Stimulated activated CD8-positive, alpha-beta memory T cell treated with anti-CD3 and anti-CD28 coated beads, Interleukin-7, amount 100 ng/mL, for 1 hour (primary cell): Measurements from ENCODE around the gene GAS6.
"Not testable (repeated sequence)": the region's sequence is repeated elsewhere in the genome, so short reads cannot be mapped to it uniquely, and the experiment has no call there.

Experiments
- DNase-seq, 2 donors: peaks; one replicate each; pipeline ENCODE4 v3.0.0-alpha.2; 2020; ENCODE audit warnings: low read depth in 2 of 2

GAS6 gene

DNA sequence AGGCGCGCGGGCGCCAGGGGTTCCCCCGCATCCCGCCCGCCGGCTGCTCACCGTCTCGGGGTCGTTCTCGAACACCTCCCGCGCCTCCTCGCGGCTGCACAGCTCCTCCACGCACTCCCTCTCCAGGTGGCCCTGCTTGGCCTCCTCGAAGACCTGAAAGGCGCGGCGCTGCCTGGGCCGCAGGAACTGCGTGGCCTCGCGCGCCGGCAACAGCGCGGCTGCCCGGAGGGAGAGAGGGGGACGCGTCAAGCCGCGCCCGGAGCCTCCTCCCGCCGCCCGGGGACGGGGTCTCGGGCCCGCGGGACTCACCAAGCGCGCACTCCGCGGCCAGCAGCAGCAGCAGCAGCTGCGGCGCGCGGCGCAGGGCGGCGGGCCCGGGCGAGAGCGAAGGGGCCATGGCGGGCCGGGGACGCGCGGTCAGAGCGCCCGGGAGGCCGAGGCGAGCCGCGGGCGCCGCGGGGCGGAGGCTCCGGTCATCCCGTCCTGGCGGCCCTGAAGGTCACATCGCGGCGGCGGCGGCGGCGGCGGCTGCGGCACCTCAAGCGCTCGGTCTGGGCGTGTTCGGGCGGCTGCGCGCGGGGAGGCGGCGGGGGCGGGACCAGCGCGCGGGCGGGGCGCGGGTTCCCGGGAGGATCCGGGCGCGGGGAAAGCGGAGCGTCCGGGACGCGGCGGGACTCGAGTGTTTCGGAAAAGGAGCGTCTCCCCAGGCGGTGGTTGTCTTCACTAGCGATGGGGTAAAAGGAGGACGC is at the start of gene GAS6:
TSS of gene GAS6 (minus strand) at position 553 of the 749 bp plus-strand sequence. CDS start at position 397, 156 bp downstream.
- no peak for DNase-seq

DNA sequence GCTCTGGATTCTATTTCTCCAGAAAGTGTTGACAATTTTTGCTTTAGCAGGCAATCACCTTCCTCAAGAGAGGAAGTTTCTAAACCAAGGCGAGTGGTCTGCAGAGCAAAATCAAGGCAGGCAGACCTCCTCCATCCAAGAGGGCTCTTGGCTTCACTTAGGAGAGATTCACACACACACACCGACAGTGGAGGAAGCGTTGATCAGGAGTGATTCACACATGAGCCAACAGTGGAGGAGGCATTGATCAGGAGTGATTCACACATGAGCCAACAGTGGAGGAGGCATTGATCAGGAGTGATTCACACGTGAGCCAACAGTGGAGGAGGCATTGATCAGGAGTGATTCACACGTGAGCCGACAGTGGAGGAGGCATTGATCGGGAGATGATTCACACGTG is 49.5 kb upstream of the GAS6 start:
- not testable (repeated sequence) for DNase-seq

DNA sequence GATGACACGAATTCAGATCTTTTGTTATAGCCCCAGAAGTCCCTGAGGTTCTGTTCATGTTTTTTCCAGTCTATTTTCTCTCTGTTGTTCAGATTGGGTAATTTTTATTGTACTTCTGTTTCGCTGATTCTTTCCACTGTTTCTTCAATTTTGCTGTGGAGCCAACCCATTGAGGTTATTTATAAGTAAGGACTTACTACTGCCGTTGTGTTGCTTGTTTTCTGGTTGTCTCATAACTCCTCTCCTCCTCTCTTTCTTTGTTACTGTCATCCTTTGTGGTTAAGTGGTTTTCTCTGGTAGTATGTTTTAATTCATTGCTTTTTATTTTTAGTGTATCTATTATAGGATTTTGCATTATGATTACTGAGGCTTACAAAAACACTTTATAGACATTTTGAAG is 48.7 kb upstream of the GAS6 start:
- no peak for DNase-seq

DNA sequence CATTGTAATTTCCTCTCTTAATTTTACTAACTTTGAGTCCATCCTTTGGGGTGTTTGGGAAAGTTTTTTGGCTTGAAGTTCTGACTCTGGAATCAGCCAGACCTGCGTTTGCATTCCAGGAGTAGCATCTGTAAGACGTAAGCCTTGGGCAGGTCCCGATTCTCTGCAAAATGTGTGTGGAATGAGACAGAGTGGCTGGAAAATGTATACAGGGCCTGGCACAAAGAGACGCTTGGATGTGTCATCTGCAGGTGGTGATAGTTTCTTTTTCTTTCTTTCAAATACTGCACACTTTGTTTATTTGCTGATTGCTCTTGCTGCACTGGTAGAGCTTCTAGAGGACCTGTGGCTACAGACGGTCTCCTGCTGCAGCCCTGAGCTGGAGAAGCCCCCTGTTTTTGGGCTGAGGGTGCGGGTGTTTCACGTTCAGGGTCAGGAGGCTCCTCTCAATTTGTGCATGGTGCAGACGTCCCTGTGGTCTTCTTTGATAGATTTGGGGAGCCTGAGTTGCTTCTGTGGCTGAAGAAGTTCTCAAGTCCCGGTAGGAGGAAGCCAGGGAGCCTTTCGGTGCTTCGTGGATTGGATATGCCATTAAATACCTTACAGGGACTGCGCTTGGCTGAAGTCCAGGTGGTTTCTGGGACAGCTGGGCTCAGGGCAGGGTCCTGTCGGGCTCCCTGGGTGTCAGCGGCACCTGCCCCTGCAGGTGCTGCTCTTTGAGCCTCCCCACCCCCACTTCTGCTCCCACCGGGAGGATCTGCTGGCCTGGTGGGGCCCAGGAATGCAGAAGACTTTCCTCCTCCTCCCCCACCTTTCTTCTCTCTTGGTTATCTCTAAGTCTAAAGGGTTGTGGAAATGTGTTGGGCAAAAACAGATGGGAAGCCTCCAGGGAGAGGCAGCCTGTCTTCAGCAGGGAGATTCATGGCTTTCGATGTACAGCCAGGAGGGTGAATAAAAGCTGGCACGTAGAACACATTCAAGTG is 44.0 kb upstream of the GAS6 start:
- DNase-seq, result no peak

DNA sequence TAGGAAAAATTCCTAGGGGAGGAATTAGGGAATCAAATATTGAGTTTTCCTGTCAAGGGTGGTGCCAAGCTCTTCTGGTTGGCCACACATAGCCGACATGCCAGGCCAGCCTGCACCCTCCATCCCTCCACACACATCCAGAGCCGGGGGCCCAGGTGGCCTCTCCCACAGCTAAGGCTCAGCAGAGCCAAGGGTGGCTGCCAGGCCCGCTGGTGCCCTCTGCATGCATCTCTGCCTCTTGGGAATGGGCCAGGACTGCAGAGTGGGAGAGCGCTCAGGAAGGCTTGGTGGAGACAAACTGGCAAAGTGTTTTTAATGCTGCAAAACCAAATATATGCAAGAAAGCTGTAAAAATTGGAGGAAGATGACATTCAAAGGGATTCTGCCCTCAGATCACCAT is 42.7 kb upstream of the GAS6 start:
- DNase-seq, result no peak

DNA sequence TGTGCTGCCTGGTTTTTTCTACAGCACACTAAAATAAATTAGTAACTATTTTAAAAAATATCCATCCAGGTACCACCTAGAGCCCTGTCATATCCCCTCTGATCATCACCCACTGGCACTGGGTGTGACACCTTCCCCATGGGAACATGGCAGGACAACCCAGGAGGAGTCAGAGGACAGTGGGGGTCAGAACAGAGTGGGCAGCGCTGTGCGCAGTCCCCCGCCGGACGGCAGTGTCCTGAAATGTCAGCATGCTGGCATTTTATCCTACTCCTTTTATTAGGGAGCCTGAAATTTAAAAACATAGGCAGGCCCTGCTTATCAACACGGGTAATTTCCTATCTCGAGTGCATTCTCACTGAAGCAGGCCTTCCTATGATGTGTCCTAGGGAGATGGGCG is 42.1 kb upstream of the GAS6 start:
- no peak for DNase-seq

DNA sequence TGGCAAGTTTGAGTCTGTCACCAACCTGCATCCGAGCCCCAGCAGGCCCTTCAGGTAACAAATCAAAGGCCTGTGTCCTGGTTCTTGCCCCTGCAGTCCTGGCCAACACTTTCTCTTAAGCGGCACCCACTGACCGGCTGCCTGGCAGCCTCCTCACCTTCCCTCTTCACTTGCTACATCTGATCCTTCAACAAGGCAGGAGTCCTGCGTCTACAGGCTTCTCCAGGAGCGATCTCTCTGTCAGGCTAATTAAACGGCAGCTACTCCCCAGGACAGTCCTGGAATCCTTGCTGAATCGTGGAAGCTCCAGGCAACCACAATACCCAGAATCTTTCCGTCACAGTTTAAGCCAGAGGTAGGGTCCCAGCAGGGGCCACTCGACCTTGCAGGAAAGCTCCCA is 41.1 kb upstream of the GAS6 start:
- no peak for DNase-seq

DNA sequence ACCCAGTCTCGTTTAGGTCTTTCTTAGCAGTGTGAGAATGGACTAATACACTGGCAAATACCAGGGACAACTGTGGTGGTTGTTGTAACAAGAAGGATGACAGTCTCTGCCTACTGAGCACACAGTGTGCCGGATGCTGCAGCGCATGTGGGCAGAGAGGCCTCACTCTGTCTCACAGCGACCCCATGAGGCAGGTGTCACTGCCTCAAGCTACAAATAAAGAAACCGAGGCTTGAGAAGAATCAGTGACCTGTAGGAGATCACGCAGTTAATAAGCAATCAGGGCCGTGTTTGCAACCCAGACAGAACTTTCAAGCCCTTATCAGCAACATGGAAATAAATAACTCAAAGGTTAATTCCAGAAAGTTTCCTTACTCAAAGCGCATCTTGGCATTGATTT is 40.5 kb upstream of the GAS6 start:
- no peak for DNase-seq

DNA sequence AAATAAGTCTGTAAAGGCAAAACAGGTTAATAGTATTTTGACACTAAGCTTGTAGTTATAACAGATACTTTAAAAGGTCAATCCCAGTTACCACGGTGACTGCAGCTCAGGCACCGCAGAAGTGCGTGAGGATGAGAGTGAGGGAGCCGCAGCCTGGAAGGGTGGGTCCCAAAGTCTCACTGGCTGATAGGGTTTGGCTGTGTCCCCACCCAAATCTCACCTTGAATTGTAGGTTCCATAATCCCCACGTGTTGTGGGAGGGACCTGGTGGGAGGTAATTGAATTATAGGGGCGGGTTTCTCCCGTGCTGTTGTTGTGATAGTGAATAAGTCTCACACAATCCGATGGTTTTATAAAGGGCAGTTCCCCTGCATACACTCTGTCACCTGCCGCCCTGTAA is 40.0 kb upstream of the GAS6 start:
- no peak for DNase-seq

DNA sequence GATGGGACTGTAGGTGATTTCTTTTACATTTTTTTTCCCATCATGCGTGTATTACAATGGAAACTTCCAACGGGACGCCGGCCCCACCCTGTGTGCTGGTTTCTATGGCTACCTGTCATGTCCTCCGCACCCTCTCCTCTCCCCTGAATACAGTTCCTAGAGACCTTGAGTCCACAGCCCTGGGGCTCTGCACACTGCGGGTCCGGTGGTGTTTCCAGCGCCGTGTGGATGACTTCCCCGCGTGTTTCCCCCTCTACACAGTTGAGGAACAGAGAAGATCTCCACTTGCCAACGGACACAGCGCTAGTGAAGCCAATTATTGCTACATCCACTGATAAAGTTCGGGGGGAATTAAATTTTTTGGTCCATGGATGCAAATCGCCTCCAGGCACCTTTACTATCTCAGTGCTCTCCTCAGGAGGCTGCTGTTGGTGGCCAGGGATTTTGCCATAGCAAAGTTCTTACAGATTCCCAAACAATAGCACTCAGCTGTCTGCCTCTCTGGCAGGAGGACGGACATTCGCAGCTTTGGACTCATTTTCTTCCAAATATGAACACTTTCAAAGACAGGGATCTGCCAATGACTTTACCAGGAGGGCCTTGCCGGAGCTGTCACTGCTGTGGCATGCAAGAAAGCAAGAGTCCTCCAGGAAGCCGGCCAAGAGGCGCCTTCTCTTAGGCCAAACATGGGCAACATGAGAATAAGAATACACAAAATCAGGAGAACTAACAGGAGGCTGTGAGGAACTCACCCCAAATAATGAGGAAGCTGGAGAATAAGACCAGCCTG is 39.3 kb upstream of the GAS6 start:
- DNase-seq, result no peak

DNA sequence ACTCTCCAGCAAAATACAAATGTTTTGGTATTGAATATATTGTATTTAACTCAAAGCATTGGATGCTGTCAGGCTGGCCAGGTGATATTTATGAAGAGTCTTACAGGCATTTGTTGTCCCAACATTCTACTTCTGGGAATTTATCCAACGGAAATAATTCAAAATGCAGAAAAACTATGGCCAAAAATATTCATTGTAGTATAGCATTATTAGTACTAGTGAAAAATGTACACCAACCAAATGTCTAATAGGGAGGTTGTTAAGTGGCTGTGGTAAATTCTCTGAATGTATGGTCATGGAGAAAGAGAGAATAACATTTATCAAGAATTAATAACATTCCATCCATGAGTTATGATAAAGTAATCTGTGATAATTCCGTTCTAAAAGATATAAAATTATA is 38.6 kb upstream of the GAS6 start:
- DNase-seq, result no peak

DNA sequence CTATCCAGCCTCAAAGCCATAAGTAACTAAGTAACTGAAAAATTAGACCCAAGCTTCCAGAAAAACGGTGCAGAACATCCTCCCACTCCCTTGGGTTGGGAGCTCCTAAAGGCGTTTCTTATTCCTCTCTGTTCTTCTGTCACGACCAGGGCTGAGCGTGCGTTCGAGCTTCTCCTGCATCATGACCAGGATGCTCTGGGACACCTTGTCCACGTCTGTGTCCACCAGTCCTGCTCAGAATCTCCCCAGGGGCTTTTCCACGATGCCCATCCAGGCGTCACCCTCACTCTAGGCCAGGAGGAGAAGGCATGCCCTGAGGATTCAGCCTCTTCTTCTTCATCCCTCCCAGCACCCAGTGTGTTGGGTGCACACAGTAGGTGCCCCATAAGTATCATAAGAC is 37.8 kb upstream of the GAS6 start:
- DNase-seq, result no peak

DNA sequence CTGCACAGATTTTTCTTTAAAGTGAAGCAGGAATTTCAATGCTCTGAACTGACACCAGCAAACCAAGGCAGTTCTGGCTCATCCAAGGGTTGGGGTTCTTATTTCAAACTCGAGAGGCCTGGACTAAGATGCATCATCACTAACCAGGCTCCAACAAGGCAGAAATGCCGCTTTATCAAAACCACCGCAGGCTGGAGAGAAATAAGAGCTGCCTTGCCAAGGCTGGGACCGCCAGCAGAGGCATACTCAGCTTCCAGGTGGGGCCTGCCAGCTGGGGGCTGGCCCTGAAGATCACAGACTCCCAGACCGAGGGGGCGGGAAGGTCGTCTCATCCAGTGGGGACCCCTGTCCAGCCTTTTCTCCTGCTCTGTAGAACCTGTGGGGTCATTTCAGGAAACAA is 37.4 kb upstream of the GAS6 start:
- no peak for DNase-seq

DNA sequence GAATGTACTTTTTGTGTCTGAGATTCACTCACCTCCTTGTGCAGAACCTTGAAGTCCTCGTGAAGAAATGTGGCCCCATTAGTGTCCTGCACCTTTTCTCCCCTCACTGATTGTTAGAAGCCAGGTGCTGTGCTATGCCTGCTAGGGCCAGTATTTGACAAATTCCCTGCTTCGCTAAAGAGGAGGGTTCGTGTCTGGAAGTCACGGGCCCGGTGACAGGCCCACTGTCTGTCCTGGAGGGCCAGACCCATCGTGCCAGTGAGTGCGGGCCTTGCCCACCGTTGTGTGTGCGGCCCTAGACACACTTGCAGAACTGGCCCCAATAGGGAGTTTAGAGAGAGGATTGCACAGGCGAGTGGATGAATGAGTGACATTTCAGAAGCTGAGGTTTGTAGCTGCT is 36.8 kb upstream of the GAS6 start:
- DNase-seq, result no peak

DNA sequence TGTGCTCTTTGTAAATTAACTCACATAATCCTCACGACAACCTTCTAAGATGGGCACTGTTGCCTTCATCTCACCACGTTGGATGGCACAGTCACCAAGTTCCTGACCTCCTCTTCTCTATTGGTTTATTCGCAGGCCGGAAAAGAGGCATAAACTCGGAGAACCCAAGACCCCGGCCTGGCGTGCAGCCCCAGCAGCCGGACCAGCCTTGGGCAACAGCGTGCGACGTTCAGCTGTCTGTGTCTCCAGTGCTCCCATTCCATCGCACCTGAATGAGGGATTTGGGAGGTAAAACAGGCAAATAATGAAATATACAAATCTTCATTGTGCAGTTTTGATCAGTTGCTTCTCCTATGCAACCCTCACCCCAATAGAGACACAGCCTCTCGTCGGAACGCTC is 34.5 kb upstream of the GAS6 start:
- no peak for DNase-seq

DNA sequence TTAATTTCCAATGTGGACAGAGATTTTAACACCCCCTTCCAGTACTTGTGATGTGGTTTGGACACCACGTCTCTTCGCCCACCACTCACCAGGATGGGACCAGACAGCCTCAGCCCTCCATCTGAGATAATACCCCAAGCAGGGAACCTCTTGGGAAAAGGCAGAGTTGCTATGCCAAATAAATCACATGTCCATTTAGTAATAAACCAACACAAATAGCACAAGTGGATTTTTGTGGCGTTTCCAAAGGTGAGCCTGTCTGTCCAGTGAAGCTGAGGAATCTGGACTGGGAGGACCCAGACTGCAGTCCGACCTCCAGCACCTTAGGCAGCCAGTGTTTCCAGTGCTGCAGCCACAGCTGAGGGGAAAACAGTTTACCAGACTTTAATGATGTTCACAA is 34.1 kb upstream of the GAS6 start:
- DNase-seq, result no peak

DNA sequence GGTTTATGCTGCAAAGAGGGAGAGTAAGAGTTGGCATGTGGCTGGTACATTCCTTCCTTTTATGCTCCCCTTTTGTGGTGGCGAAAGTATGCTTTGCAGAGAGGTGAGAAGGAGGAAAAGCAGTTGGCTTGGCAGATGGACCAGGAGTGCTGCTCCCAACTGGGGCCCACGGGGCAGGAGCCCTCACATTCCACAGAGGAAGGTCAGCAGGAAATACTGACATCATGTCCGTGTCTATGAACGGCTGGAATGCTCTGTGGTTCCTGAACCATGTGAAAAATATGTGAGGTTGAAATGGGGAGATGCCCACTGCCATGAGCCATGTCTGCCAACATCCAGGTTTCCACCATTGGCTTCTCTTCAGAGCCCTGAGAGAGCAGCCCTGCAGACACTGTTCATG is 33.3 kb upstream of the GAS6 start:
- no peak for DNase-seq

DNA sequence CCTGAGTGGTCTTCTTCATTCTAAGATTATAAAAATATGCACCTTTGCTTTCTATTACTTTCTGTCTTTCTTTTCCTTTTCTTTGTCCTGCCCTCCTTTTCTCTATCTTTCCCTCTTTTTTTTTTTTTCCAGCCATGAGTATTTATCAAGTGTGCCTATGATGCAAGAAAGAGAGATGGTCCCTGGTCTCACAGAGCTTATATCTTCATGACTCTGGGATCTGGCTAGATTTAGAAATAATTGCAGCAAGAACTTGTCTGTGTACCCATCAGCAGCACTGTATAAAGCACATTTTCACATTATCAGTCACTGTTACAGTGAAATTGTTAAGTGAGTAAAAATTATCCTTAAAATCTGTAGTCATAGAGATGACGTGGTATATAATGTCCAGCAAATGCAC is 31.6 kb upstream of the GAS6 start:
- no peak for DNase-seq

DNA sequence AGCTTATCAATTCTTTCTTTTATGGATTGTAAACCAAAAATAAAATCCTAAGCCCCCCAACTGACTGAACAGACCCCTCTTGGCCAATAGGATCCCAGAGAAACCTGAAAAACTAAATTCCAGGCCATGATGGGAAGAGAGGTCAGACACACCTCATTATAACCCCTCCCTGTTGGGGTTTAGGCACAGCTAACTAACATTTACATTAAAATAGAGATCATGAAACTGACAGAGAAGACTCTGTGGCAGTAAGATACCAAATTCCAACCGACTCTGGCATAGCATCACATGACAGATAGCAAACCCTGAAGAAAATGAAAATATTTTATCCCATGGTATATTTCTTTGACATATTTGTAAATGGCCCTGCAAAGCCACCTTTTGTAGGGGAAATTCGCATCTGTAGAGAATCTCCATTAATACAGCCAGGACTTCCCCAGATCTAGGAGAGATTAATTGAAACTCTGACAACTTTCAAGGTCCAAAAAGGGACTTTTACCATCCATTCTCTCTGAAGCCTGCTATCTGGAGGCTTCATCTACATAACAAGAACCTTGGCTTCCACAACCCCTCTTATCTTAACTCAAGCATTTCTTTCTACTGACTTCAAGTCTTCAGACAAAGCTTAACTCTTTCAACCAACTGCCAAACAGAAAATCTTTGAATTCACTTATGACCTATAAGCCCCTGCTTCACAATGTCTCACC is 27.1 kb upstream of the GAS6 start:
- no peak for DNase-seq

DNA sequence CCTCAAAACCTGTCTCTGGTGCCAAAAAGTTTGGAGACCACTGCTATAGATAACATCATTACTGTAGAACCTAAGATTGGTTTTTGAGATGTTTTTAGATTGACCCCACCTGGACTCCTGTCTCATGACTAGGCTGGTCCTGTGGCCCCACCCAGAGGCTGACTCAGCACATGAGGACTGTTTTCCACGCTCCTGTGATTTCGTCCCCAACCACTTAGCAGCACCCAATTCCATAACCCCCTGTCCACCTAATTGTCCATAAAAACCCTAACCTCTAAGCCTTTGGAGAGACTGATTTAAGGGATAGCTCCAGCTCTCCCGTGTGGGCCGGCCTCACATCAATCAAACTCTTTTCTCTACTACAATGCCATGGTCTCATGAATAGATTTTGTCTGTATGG is 25.6 kb upstream of the GAS6 start:
- no peak for DNase-seq

DNA sequence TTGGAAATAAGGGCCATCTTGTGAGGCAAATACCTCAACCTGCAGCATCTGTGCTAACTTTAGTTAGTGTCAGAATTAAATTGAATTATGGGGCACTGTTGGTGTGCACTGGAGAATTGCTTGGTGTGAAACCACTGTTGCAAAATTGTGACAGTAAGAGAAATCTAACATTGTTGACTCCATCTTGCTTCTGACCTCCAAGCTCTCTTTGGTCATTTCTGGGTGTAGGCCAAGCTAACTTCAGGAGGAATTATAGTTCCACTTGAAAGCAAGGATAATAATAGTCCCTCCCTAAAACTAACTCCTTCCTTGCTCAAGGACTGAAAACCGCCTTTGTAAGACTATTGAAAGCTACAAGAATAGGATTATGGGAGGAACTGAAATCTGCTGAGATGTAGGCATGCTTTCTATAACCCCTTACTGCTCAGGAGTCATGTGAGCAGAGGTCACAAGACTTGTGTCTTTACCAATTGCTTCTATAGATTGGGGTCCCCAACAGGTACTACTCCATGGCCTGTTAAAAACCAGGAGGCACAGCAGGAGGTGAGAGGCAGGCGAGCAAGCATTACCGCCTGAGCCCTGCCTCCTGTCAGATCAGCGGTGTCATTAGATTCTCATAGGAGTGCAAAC is 24.9 kb upstream of the GAS6 start:
- DNase-seq, result no peak
